C4-2B (cell line): Measurements from ENCODE around the gene ITPR2.

Source experiments
- CTCF ChIP-seq: fragments of 450-650 bp; conservative IDR thresholded peaks from 2 replicates; pipeline ENCODE4 v1.5.1; 2017; ENCODE audit warnings: mild to moderate bottlenecking
- ZFX ChIP-seq: fragments of 450-650 bp; IDR thresholded peaks from 2 replicates; pipeline ENCODE4 v1.6.1; 2017

DNA sequence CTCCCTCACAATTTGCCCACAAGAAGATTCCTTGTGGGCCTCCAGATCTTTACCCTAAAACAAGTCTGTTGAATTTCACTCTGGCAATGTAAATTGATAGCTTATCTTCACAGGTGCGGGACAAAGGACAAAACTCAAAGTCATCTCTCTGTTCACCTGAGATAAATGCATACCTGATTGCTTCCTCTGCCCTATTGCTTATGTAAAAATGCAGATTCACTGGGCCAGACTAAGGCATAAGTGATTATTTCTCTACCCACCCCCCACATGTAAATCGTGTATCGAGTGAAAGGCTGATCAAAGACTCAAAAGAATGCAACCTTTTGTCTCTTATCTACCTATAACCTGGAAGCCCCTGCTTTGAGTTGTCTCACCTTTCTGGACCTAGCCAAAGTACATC lies 320.8 kb downstream of the ITPR2 start:
- TF ChIP-seq ZFX (no peak), CTCF (no peak)
